ENCODE results near the gene REG3G.
"Not testable (repeated sequence)": the region's sequence is repeated elsewhere in the genome, so short reads cannot be mapped to it uniquely, and the experiment has no call there.

Gene REG3G

GRCh38 chr2:79009388-79009787, 16.1 kb upstream of the REG3G start:
- intact Hi-C loops (cut with DNase I): no loop called here
- DNase-seq: no peak

- intact Hi-C loops (cut with DNase I): no loop called here
These were observed 14.0 kb upstream of the REG3G start for GRCh38 chr2:79011496-79011895.

GRCh38 chr2:79013629-79014028, 11.9 kb upstream of the REG3G start:
- no peak for DNase-seq
- intact Hi-C loops (cut with DNase I): no loop called here

More at GRCh38 chr2:79011496-79011895, 14.0 kb upstream of the REG3G start:
- DNase-seq: no peak

- DNase-seq: no peak
- intact Hi-C loops (cut with DNase I): no loop called here
These were observed 9.2 kb upstream of the REG3G start for GRCh38 chr2:79016342-79016741.

- no peak for DNase-seq
- intact Hi-C loops (cut with DNase I): no loop called here
These were observed 559 bp downstream of the REG3G start for GRCh38 chr2:79026061-79026460.

- intact Hi-C loops (cut with DNase I): loop anchor here (10.0 kb wide), 1 partner anchor 825 kb away; no protein-coding TSS in a partner anchor
- DNase-seq: no peak
These were observed 14.4 kb downstream of the REG3G start for GRCh38 chr2:79039944-79040343.

GRCh38 chr2:79041032-79041448, 15.5 kb downstream of the REG3G start:
- intact Hi-C loops (cut with DNase I): loop anchor here (10.0 kb wide), 1 partner anchor 824 kb away; no protein-coding TSS in a partner anchor
- peak in 12 of 42 donors; percentile 6 to 43 (median 25) for DNase-seq

- DNase-seq: peak in 5 of 42 donors; percentile 2 to 19 (median 10)
- intact Hi-C loops (cut with DNase I): not testable (repeated sequence)
These were observed 28.0 kb downstream of the REG3G start for GRCh38 chr2:79053486-79053885.

- intact Hi-C loops (cut with DNase I); DNase-seq: not testable (repeated sequence)
These were observed 29.3 kb downstream of the REG3G start for GRCh38 chr2:79054769-79055168.

GRCh38 chr2:79065201-79065600, 39.7 kb downstream of the REG3G start:
- intact Hi-C loops (cut with DNase I): no loop called here
- no peak for DNase-seq

- intact Hi-C loops (cut with DNase I): no loop called here
These were observed 45.6 kb downstream of the REG3G start for GRCh38 chr2:79071078-79071477.

More at GRCh38 chr2:79071078-79071477, 45.6 kb downstream of the REG3G start:
- DNase-seq: no peak
